GM23338 (cell line): ENCODE data around the gene CCNK. TPM values are rescaled to one million over a fixed set of nuclear protein-coding genes. Genes with fewer than 3 reads are reported as not detected.

Experiments used
- ATAC-seq: fragments of 200-7000 bp; cut with Tn5 transposase; 3 replicates; pipeline ENCODE4 v1.9.1; 2020
- DNase-seq: peaks from one replicate; pipeline ENCODE4 v3.0.0-alpha.2; 2015; ENCODE audit warnings: low spot score
- H2AFZ ChIP-seq: fragments of 200-600 bp; sonication (generic); 2 replicates; pipeline ENCODE4 v1.8.0; 2016; ENCODE audit warnings: antibody characterized with exemption, mild to moderate bottlenecking, moderate library complexity
- H3F3A ChIP-seq: fragments of 200-600 bp; sonication (generic); replicated peaks from 2 replicates; pipeline ENCODE4 v1.8.0; 2017; ENCODE audit warnings: antibody characterized with exemption, mixed run types, low read depth
- H3K27ac ChIP-seq: fragments of 200-600 bp; sonication (generic); 2 replicates; pipeline ENCODE4 v1.6.1; 2016; ENCODE audit warnings: low read depth
- H3K27me3 ChIP-seq: fragments of 200-600 bp; sonication (generic); 2 replicates; pipeline ENCODE4 v1.8.0; 2016; ENCODE audit warnings: mild to moderate bottlenecking, mixed run types, moderate library complexity; ENCODE audit not compliant: insufficient read depth
- H3K36me3 ChIP-seq: fragments of 200-600 bp; sonication (generic); 2 replicates; pipeline ENCODE4 v1.8.0; 2016; ENCODE audit warnings: mild to moderate bottlenecking; ENCODE audit not compliant: insufficient read depth
- H3K4me1 ChIP-seq: fragments of 200-600 bp; sonication (generic); 2 replicates; pipeline ENCODE4 v1.8.0; 2016; ENCODE audit warnings: mild to moderate bottlenecking, moderate library complexity; ENCODE audit not compliant: insufficient read depth
- H3K4me2 ChIP-seq: fragments of 200-600 bp; sonication (generic); 2 replicates; pipeline ENCODE4 v1.7.1; 2017; ENCODE audit warnings: mixed run types
- H3K4me3 ChIP-seq: fragments of 200-600 bp; sonication (generic); 2 replicates; pipeline ENCODE4 v1.6.1; 2016; ENCODE audit warnings: mixed run types
- H3K79me2 ChIP-seq: fragments of 200-600 bp; sonication (generic); replicated peaks from 2 replicates; pipeline ENCODE4 v1.8.0; 2017; ENCODE audit warnings: mild to moderate bottlenecking; ENCODE audit not compliant: insufficient read depth
- H3K9me2 ChIP-seq: fragments of 200-600 bp; sonication (generic); 2 replicates; pipeline ENCODE4 v1.8.0; 2017; ENCODE audit not compliant: insufficient read depth
- H4K20me1 ChIP-seq: fragments of 200-600 bp; sonication (generic); replicated peaks from 2 replicates; pipeline ENCODE4 v1.8.0; 2017; ENCODE audit warnings: mild to moderate bottlenecking; ENCODE audit not compliant: insufficient read depth
- H3K27ac Mint-ChIP-seq: 2 replicates; pipeline ENCODE4 v1.8.0; 2020; ENCODE audit warnings: inconsistent platforms, mild to moderate bottlenecking, moderate library complexity, mixed read lengths
- H3K27me3 Mint-ChIP-seq: 3 replicates; pipeline ENCODE4 v1.8.0; 2022; ENCODE audit warnings: low read depth, mild to moderate bottlenecking, moderate library complexity, mixed read lengths, inconsistent platforms; ENCODE audit not compliant: insufficient read depth, poor library complexity
- H3K36me3 Mint-ChIP-seq: 3 replicates; pipeline ENCODE4 v1.8.0; 2021; ENCODE audit warnings: low read depth, mild to moderate bottlenecking, inconsistent platforms, moderate library complexity, mixed read lengths
- H3K4me1 Mint-ChIP-seq: 3 replicates; pipeline ENCODE4 v1.8.0; 2020; ENCODE audit warnings: mild to moderate bottlenecking, inconsistent platforms, mixed read lengths
- H3K4me3 Mint-ChIP-seq: 3 replicates; pipeline ENCODE4 v1.8.0; 2021; ENCODE audit warnings: moderate library complexity, mild to moderate bottlenecking, inconsistent platforms, mixed read lengths
- H3K9me3 Mint-ChIP-seq: 3 replicates; pipeline ENCODE4 v1.8.0; 2020; ENCODE audit warnings: moderate library complexity, mild to moderate bottlenecking, inconsistent platforms, mixed read lengths
- EZH2 ChIP-seq: fragments of 200-600 bp; sonication (generic); IDR thresholded peaks from one replicate; pipeline ENCODE4 v1.8.0; 2017; ENCODE audit warnings: antibody characterized with exemption, mild to moderate bottlenecking, low read depth; ENCODE audit not compliant: unreplicated experiment
- EZH2phosphoT487 ChIP-seq: fragments of 200-600 bp; sonication (generic); IDR thresholded peaks from one replicate; pipeline ENCODE4 v1.8.1; 2018; ENCODE audit warnings: antibody characterized with exemption; ENCODE audit not compliant: unreplicated experiment
- JUNB ChIP-seq: IDR thresholded peaks from one replicate; pipeline ENCODE4 v1.6.1; 2016; ENCODE audit warnings: antibody characterized with exemption; ENCODE audit not compliant: unreplicated experiment
- NANOG ChIP-seq: IDR thresholded peaks from 2 replicates; pipeline ENCODE4 v1.6.1; 2016; ENCODE audit warnings: antibody characterized with exemption, borderline replicate concordance
- POLR2AphosphoS5 ChIP-seq: IDR thresholded peaks from 2 replicates; pipeline ENCODE4 v1.6.1; 2016; ENCODE audit warnings: antibody characterized with exemption, low read depth
- STAT1 ChIP-seq: IDR thresholded peaks from one replicate; pipeline ENCODE4 v1.6.1; 2016; ENCODE audit warnings: antibody characterized with exemption; ENCODE audit not compliant: unreplicated experiment
- ZNF114 ChIP-seq: fragments of 250-450 bp; sonication (Bioruptor Pico); IDR thresholded peaks from 2 replicates; pipeline ENCODE4 v1.5.0; 2020; ENCODE audit warnings: mild to moderate bottlenecking, moderate library complexity
- ZNF331 ChIP-seq: fragments of 250-450 bp; sonication (Bioruptor Pico); IDR thresholded peaks from 2 replicates; pipeline ENCODE4 v1.5.0; 2020; ENCODE audit warnings: low read depth, mild to moderate bottlenecking, moderate library complexity
- polyA plus RNA-seq: library from polyadenylated mRNA; unstranded; fragments of >200 nt; fragmentation: Nextera tagmentation; extraction: Ambion mirVana; gene quantifications from 2 replicates; pipeline ENCODE4 v1.2.1, GENCODE V29; 2016
- total RNA-seq: library from RNA; depleted of rRNA; stranded (reverse); fragments of >200 nt; shearing (Covaris generic); gene quantifications from 2 replicates; pipeline ENCODE4 v1.2.3, GENCODE V29; 2014
- TF ChIP-seq, protein P1 (sequence below): IDR thresholded peaks from one replicate; pipeline ENCODE4 v1.6.1; 2018; ENCODE audit warnings: antibody characterized with exemption; ENCODE audit not compliant: unreplicated experiment
- TF ChIP-seq, protein P2 (sequence below): IDR thresholded peaks from 2 replicates; pipeline ENCODE4 v1.6.1; 2016; ENCODE audit warnings: antibody characterized with exemption

Gene CCNK
- total and polyA plus RNA-seq, 2 experiments from 2014 or later, result 54.0 to 60.6 TPM

DNA sequence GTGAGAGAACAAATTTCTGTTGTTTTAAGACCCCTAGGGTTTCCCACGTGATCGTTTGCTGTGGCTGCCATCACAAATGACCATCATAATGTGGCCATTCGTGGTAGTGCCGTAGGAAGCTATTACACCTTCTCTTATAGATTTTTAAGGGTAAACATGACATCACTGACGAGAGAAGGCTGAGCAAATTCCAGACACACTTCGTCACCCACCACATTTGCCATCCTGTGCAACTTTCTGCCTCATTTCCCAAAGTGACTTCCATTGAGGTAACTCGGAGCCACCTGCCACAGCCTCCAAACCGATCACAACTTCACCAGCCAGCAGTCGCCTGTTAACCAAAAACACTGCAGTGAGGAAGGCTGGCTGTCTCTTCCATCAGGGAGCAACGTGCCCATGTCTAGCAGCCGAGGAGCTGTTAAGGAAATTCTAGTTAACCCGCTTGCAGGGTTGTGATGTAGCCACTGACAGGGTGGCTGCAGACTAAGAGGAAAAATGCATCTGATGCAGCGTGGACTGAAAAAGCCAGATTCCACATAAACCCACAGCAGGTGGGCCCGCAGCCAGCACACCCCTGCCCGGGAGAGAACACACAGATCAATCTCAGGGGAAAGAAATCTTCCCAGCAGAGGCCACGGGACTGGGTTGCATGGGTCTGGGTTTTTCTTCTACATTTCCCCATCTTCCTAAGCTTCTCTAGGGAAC is 78.2 kb downstream of the CCNK start:
- H3K4me3 ChIP-seq, result no peak overlapping the region
- no peak for DNase-seq
- H4K20me1 ChIP-seq, result peaks cover 14% of the 10 kb centered on the region; the same call in 1 of the 2 replicates
- no peak for ATAC-seq
- peaks cover 11% of the 10 kb centered on the region for H3K27me3 Mint-ChIP-seq
- peaks cover 5% of the 10 kb centered on the region; the same call in 1 of the 3 replicates for H3K9me3 Mint-ChIP-seq
- no peak overlapping the region for H3K4me2 ChIP-seq
- H3K36me3 Mint-ChIP-seq, result peaks cover 8% of the 10 kb centered on the region; the same call in 2 of the 3 replicates
- H3K36me3 ChIP-seq, result no peaks in the 10 kb centered on the region
- no peaks in the 10 kb centered on the region for H3K9me2 ChIP-seq
- no peaks in the 10 kb centered on the region for H3K27me3 ChIP-seq
- 0 out of 2 replicates have a peak, but pooled peaks cover 5% of the 10 kb centered on the region for H3F3A ChIP-seq
- H3K4me3 Mint-ChIP-seq, result no peak overlapping the region
- H3K27ac Mint-ChIP-seq, result no peak overlapping the region
- H3K4me1 Mint-ChIP-seq, result peaks cover 35% of the 10 kb centered on the region
- H3K79me2 ChIP-seq, result peaks cover 65% of the 10 kb centered on the region
- TF ChIP-seq POLR2AphosphoS5 (no peak), NANOG (no peak)
- no peak overlapping the region for H3K27ac ChIP-seq
- no peak overlapping the region for H2AFZ ChIP-seq
- peaks cover 11% of the 10 kb centered on the region for H3K4me1 ChIP-seq

DNA sequence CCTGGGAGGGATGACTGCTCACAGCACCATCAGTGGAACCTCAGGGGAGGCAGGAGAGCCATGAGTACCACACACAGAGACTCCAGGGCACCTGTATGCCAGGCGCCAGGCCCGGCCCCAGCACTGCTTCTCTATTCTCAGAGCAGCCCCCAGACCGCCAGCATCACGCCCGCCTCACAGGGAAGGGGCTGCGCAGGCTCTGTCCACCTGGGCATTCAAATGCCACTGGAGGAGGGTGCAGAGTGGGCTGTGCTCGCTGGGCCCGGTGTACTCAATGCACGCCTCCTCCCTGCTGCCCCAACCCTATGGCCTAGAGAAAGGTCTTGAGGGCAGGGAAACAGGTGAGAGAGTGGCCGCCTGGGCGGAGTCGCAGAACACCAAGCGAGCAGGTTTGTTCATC is 79.2 kb downstream of the CCNK start:
- H3K4me1 ChIP-seq, result peaks cover 11% of the 10 kb centered on the region
- Mint-ChIP-seq H3K27me3 (peaks cover 17% of the 10 kb centered on the region), H3K9me3 (peaks cover 5% of the 10 kb centered on the region; the same call in 1 of the 3 replicates), H3K4me3 (no peak overlapping the region), H3K4me1 (peaks cover 45% of the 10 kb centered on the region), H3K27ac (no peak overlapping the region), H3K36me3 (peaks cover 8% of the 10 kb centered on the region; the same call in 2 of the 3 replicates)
- H3F3A ChIP-seq, result 0 out of 2 replicates have a peak, but pooled peaks cover 5% of the 10 kb centered on the region
- H3K4me2 ChIP-seq, result no peak overlapping the region
- H3K9me2 ChIP-seq, result no peaks in the 10 kb centered on the region
- H3K27ac ChIP-seq, result no peak overlapping the region
- H2AFZ ChIP-seq, result no peak overlapping the region
- H3K79me2 ChIP-seq, result peaks cover 59% of the 10 kb centered on the region
- no peak for DNase-seq
- H3K27me3 ChIP-seq, result no peaks in the 10 kb centered on the region
- ATAC-seq, result no peak
- no peaks in the 10 kb centered on the region for H3K36me3 ChIP-seq
- peaks cover 14% of the 10 kb centered on the region; the same call in 1 of the 2 replicates for H4K20me1 ChIP-seq
- TF ChIP-seq POLR2AphosphoS5, result no peak
- no peak overlapping the region for H3K4me3 ChIP-seq

DNA sequence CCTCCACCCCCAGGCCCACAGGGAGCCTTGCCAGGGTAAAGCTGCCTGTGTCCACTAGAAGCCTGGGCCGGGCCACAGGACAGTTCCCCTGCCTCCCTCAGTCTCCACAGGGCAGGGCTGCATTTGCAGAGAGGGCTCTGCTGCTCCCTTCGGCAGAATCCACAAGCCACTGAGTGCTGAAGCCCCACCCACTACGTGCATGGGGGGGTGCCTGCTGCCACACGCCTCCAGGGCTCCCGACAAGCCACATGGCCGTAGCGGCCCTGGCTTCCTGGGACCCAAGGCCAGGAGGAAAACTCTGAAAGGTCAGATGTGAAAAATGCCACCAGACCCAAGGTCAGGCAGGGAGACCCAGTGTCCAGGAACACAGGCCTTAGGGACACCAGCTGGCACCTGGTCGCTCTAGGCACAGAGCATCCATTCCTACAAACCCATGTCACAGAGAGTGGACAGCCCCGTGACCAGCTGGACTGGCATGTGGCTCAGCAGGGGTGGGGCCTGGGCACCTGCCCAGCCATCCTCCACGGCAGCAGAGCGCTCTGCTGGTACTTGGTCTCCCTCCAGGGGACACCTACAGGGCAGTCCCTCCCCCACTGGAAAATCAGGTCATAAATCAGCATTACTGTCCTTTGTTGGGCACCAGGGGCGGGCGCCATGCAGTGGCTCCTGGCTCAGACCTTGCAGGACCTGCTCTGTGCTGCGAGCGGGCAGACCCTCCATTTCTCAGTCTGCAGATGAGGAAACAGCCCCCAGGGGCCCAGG is 79.9 kb downstream of the CCNK start:
- Mint-ChIP-seq H3K9me3 (peaks cover 5% of the 10 kb centered on the region; the same call in 1 of the 3 replicates), H3K27ac (no peak overlapping the region), H3K4me3 (no peak overlapping the region), H3K27me3 (peaks cover 17% of the 10 kb centered on the region), H3K4me1 (peaks cover 52% of the 10 kb centered on the region), H3K36me3 (peaks cover 8% of the 10 kb centered on the region; the same call in 2 of the 3 replicates)
- Histone ChIP-seq H2AFZ (no peak overlapping the region), H4K20me1 (peaks cover 9% of the 10 kb centered on the region; the same call in 1 of the 2 replicates), H3K79me2 (peaks cover 59% of the 10 kb centered on the region), H3K27ac (no peak overlapping the region), H3F3A (0 out of 2 replicates have a peak, but pooled peaks cover 5% of the 10 kb centered on the region), H3K4me2 (no peak overlapping the region), H3K4me1 (peaks cover 11% of the 10 kb centered on the region), H3K9me2 (no peaks in the 10 kb centered on the region), H3K27me3 (no peaks in the 10 kb centered on the region), H3K36me3 (no peaks in the 10 kb centered on the region), H3K4me3 (no peak overlapping the region)
- ATAC-seq (no peak), DNase-seq (no peak)
- TF ChIP-seq STAT1 (no peak), POLR2AphosphoS5 (no peak), ZNF331 (CRISPR knock-in tag) (no peak), EZH2 (no peak), ZNF114 (no peak), EZH2phosphoT487 (no peak), JUNB (no peak)
- TF ChIP-seq, protein P1, sequence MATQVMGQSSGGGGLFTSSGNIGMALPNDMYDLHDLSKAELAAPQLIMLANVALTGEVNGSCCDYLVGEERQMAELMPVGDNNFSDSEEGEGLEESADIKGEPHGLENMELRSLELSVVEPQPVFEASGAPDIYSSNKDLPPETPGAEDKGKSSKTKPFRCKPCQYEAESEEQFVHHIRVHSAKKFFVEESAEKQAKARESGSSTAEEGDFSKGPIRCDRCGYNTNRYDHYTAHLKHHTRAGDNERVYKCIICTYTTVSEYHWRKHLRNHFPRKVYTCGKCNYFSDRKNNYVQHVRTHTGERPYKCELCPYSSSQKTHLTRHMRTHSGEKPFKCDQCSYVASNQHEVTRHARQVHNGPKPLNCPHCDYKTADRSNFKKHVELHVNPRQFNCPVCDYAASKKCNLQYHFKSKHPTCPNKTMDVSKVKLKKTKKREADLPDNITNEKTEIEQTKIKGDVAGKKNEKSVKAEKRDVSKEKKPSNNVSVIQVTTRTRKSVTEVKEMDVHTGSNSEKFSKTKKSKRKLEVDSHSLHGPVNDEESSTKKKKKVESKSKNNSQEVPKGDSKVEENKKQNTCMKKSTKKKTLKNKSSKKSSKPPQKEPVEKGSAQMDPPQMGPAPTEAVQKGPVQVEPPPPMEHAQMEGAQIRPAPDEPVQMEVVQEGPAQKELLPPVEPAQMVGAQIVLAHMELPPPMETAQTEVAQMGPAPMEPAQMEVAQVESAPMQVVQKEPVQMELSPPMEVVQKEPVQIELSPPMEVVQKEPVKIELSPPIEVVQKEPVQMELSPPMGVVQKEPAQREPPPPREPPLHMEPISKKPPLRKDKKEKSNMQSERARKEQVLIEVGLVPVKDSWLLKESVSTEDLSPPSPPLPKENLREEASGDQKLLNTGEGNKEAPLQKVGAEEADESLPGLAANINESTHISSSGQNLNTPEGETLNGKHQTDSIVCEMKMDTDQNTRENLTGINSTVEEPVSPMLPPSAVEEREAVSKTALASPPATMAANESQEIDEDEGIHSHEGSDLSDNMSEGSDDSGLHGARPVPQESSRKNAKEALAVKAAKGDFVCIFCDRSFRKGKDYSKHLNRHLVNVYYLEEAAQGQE, result no peak
- TF ChIP-seq, protein P2, sequence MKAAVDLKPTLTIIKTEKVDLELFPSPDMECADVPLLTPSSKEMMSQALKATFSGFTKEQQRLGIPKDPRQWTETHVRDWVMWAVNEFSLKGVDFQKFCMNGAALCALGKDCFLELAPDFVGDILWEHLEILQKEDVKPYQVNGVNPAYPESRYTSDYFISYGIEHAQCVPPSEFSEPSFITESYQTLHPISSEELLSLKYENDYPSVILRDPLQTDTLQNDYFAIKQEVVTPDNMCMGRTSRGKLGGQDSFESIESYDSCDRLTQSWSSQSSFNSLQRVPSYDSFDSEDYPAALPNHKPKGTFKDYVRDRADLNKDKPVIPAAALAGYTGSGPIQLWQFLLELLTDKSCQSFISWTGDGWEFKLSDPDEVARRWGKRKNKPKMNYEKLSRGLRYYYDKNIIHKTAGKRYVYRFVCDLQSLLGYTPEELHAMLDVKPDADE, result no peak
